Measurements from ENCODE around the gene IL17RC.
A peak's percentile ranks its signal among the peaks of the same experiment; 100 is the strongest.

Gene IL17RC

DNA sequence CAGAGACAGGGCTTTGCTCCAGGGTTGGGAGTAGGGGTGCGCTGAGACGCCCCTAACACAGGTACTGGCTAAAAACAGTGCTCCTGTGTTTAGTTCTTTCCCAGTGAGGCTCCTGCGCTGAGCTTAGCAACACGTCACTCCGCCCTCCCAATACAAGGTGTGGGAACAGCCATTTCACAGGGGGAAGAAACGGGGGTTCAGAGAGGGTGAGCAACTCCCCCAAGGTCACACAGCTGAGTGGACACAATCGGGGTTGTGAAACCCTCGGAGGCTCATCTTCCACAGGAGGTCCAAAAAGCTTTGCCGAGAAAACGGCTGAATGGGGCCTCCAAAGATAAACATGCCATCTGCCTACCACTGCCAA lies 34.7 kb downstream of the IL17RC start:
- Histone ChIP-seq H3K27me3 (ENCODE audit: insufficient read depth, poor library complexity, severe bottlenecking) (no peaks in the 10 kb centered on the region), H3K27ac (replicated peaks) (no peak overlapping the region), H3K4me3 (replicated peaks; ENCODE audit: insufficient read depth, low read length) (peak overlapping the region; percentile 28; the same call in 1 of the 2 replicates)
- DNase-seq (ENCODE audit: low read depth in 1 of 2, low spot score in 1 of 2): no peak
- no peak for TF ChIP-seq GABPA (IDR thresholded peaks at IDR 0.05; ENCODE audit: low read depth)
- TF ChIP-seq, protein P1, sequence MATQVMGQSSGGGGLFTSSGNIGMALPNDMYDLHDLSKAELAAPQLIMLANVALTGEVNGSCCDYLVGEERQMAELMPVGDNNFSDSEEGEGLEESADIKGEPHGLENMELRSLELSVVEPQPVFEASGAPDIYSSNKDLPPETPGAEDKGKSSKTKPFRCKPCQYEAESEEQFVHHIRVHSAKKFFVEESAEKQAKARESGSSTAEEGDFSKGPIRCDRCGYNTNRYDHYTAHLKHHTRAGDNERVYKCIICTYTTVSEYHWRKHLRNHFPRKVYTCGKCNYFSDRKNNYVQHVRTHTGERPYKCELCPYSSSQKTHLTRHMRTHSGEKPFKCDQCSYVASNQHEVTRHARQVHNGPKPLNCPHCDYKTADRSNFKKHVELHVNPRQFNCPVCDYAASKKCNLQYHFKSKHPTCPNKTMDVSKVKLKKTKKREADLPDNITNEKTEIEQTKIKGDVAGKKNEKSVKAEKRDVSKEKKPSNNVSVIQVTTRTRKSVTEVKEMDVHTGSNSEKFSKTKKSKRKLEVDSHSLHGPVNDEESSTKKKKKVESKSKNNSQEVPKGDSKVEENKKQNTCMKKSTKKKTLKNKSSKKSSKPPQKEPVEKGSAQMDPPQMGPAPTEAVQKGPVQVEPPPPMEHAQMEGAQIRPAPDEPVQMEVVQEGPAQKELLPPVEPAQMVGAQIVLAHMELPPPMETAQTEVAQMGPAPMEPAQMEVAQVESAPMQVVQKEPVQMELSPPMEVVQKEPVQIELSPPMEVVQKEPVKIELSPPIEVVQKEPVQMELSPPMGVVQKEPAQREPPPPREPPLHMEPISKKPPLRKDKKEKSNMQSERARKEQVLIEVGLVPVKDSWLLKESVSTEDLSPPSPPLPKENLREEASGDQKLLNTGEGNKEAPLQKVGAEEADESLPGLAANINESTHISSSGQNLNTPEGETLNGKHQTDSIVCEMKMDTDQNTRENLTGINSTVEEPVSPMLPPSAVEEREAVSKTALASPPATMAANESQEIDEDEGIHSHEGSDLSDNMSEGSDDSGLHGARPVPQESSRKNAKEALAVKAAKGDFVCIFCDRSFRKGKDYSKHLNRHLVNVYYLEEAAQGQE (IDR thresholded peaks at IDR 0.05; ENCODE audit: insufficient replicate concordance, low read depth): no peak
- no peak for TF ChIP-seq SPI1 (IDR thresholded peaks at IDR 0.05; ENCODE audit: borderline replicate concordance, low read depth)
- TF ChIP-seq POLR2AphosphoS5 (IDR thresholded peaks at IDR 0.05; ENCODE audit: low read depth): no peak
- TF ChIP-seq, protein P2, sequence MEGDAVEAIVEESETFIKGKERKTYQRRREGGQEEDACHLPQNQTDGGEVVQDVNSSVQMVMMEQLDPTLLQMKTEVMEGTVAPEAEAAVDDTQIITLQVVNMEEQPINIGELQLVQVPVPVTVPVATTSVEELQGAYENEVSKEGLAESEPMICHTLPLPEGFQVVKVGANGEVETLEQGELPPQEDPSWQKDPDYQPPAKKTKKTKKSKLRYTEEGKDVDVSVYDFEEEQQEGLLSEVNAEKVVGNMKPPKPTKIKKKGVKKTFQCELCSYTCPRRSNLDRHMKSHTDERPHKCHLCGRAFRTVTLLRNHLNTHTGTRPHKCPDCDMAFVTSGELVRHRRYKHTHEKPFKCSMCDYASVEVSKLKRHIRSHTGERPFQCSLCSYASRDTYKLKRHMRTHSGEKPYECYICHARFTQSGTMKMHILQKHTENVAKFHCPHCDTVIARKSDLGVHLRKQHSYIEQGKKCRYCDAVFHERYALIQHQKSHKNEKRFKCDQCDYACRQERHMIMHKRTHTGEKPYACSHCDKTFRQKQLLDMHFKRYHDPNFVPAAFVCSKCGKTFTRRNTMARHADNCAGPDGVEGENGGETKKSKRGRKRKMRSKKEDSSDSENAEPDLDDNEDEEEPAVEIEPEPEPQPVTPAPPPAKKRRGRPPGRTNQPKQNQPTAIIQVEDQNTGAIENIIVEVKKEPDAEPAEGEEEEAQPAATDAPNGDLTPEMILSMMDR (IDR thresholded peaks at IDR 0.05; ENCODE audit: insufficient read depth, low read length): no peak

DNA sequence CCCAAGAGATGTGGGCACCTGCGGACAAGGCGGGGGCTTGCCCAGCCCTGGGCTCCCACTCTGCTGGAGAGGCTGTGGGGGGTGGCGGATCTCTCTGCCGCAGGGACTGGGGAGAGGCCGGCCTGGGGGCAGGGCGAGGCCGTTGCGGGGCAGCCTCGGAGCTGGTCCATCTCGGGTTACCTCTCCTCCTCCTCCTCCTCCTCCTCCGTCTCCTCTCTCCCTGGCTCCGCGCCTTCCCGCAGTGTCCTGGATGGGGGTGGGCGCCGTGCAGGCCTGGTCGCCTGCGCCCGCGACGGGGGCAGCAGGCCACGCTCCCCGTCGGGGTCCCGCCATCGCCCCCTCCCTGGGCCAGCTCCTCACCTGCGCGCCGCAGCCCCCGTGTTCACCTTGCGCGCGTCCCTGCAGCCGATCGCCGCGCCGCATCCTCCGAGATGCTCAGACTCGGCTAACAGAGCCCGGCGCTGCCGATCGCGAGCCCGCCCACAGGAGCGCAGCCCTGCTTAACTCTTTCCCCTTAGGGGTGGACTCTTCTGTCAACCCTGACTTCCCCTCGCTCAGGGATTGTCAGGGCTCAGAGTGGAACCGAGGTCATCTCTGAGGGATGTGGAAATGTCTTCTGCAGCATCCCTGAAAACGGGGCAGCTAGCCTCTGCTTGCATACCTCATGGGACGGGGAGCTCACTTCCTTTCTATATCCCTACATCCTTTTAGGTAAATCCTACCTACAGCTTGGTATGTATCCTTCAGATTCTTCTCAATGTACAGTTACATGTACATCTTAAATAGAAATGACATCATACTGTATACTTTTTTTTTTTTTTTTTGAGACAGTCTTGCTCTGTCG lies 35.3 kb downstream of the IL17RC start, which contains the start of gene PRRT3:
PRRT3 (minus strand) TSS at position 447 of the 844 bp plus-strand sequence. CDS start 2,293 bp downstream, outside the sequence.
- Histone ChIP-seq H3K27me3 (ENCODE audit: insufficient read depth, poor library complexity, severe bottlenecking) (no peaks in the 10 kb centered on the region), H3K4me3 (replicated peaks; ENCODE audit: insufficient read depth, low read length) (peak within 1 kb of the TSS; percentile 28), H3K27ac (replicated peaks) (no peak within 1 kb of the TSS)
- peak in 1 of 2 experiments; percentile 29 for DNase-seq (ENCODE audit: low read depth in 1 of 2, low spot score in 1 of 2)
- TF ChIP-seq, protein P2 (IDR thresholded peaks at IDR 0.05; ENCODE audit: insufficient read depth, low read length): no peak
- TF ChIP-seq SPI1 (IDR thresholded peaks at IDR 0.05; ENCODE audit: borderline replicate concordance, low read depth): peak; percentile 15; the same call in 1 of the 2 replicates
- TF ChIP-seq GABPA (IDR thresholded peaks at IDR 0.05; ENCODE audit: low read depth): no peak
- TF ChIP-seq POLR2AphosphoS5 (IDR thresholded peaks at IDR 0.05; ENCODE audit: low read depth): no peak
- TF ChIP-seq, protein P1 (IDR thresholded peaks at IDR 0.05; ENCODE audit: insufficient replicate concordance, low read depth): no peak

DNA sequence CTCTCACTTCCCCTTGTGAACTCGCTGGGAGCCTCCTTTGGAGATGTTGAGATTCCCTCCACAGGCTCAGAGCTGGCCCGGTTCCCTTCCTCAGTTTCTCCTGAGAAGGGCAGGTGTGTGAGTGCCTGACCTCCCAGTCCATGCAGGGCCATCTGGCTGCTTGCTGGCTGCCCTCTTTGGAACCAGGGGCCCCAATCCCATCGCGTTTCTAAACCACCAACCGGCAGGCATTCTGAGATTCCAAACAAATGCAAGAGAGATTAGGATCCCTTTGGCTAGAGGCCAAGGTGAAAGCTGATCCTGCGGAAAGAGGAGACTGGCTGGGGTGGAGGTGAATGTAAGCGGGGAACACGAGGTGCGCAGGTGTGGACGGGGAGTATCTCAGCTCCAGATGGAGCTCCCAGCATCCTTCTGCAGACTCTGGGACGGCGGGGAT lies 38.2 kb downstream of the IL17RC start:
- no peaks in the 10 kb centered on the region for H3K27me3 ChIP-seq (ENCODE audit: insufficient read depth, poor library complexity, severe bottlenecking)
- no peak overlapping the region for H3K4me3 ChIP-seq (replicated peaks; ENCODE audit: insufficient read depth, low read length)
- TF ChIP-seq SPI1 (IDR thresholded peaks at IDR 0.05; ENCODE audit: borderline replicate concordance, low read depth): no peak
- no peak for DNase-seq (ENCODE audit: low read depth in 1 of 2, low spot score in 1 of 2)
- no peak overlapping the region for H3K27ac ChIP-seq (replicated peaks)

DNA sequence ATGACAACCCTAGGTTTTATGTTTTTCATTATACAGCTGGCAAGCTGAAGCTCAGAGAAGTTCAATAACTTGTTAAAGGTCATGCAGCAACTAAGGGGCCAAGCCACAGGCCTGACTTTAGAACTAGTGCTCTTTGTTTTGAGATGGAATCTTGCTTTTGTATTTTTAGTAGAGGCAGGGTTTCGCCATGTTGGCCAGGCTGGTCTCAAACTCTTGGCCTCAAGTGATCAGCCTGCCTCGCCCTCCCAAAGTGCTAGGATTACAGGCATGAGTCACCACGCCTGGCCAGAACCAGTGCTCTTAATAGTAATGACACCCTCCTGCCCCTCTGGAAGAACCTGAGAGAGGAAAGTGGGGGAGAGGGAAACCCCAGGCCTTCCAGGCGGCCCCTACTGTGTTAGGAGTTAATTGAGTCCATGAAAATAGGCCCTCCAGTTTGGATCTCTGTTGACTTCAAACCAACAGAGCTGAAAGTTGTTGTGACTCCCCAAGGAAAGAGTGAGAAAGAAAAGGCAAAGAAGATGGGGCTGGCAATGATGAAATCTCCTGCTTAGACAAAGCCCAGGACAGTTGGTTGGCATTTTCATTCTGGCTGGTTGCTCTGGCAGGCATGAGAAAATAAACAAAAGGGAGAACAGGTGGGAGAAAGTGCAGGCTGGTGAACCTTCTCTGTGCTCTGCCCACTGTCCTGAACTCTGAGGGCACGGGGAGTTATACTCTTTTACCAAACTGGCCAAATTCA lies 38.9 kb downstream of the IL17RC start:
- no peak for DNase-seq (ENCODE audit: low read depth in 1 of 2, low spot score in 1 of 2)
- TF ChIP-seq SPI1 (IDR thresholded peaks at IDR 0.05; ENCODE audit: borderline replicate concordance, low read depth): no peak
- TF ChIP-seq, protein P1 (IDR thresholded peaks at IDR 0.05; ENCODE audit: insufficient replicate concordance, low read depth): no peak
- no peak for TF ChIP-seq GABPA (IDR thresholded peaks at IDR 0.05; ENCODE audit: low read depth)
- TF ChIP-seq POLR2AphosphoS5 (IDR thresholded peaks at IDR 0.05; ENCODE audit: low read depth): no peak
- TF ChIP-seq, protein P2 (IDR thresholded peaks at IDR 0.05; ENCODE audit: insufficient read depth, low read length): no peak
- H3K27ac ChIP-seq (replicated peaks): no peak overlapping the region
- H3K4me3 ChIP-seq (replicated peaks; ENCODE audit: insufficient read depth, low read length): no peak overlapping the region
- H3K27me3 ChIP-seq (ENCODE audit: insufficient read depth, poor library complexity, severe bottlenecking): no peaks in the 10 kb centered on the region

Data from HL-60 (cell line).